ENCODE data around the gene U2AF1L4. TPM values are rescaled to one million over a fixed set of nuclear protein-coding genes. Genes with fewer than 3 reads are reported as not detected.

Gene U2AF1L4
- total RNA-seq, 1 experiment from 2014 or later = 24.6 TPM

- Histone ChIP-seq H3K27me3 (replicated peaks; ENCODE audit: control insufficient read depth, insufficient read depth, low read length) (no peaks in the 10 kb centered on the region), H3K4me3 (ENCODE audit: low read depth, low read length) (no peak overlapping the region), H3K4me1 (no peaks in the 10 kb centered on the region), H3K9me3 (no peaks in the 10 kb centered on the region), H3K36me3 (ENCODE audit: control insufficient read depth, insufficient read depth, low read length) (peaks cover 4% of the 10 kb centered on the region)
- CTCF ChIA-PET = no interaction called here
- H3K4me3 Mint-ChIP-seq (ENCODE audit: unreplicated experiment) = no peak overlapping the region
- no peaks in the 10 kb centered on the region for H3K27me3 Mint-ChIP-seq (ENCODE audit: insufficient read depth, unreplicated experiment)
- intact Hi-C loops (cut with micrococcal nuclease; ENCODE audit: unreplicated experiment) = no loop called here
- POLR2A ChIA-PET = no interaction called here
- DNase-seq = no peak
- TF ChIP-seq CTCF (IDR thresholded peaks at IDR 0.05; ENCODE audit: insufficient read depth in 1 of 2, low read depth in 1 of 2, low read length in 1 of 2, severe bottlenecking in 1 of 2, unreplicated experiment in 1 of 2) = no peak
- no peaks in the 10 kb centered on the region for H3K9me3 Mint-ChIP-seq (ENCODE audit: unreplicated experiment)
- H3K4me1 Mint-ChIP-seq (ENCODE audit: low read depth, unreplicated experiment) = peaks cover 7% of the 10 kb centered on the region
- BruUV-seq (replicated peaks) = no TSS peak
- H3K36me3 Mint-ChIP-seq (ENCODE audit: insufficient read depth, unreplicated experiment) = peaks cover 67% of the 10 kb centered on the region
- no peak overlapping the region for H3K27ac Mint-ChIP-seq (ENCODE audit: unreplicated experiment)
Measured at GRCh38 chr19:35721374-35721773, 23.8 kb downstream of the U2AF1L4 start.

GRCh38 chr19:35720648-35721047, 24.6 kb downstream of the U2AF1L4 start:
- Mint-ChIP-seq H3K36me3 (ENCODE audit: insufficient read depth, unreplicated experiment) (peaks cover 60% of the 10 kb centered on the region), H3K27me3 (ENCODE audit: insufficient read depth, unreplicated experiment) (no peaks in the 10 kb centered on the region), H3K9me3 (ENCODE audit: unreplicated experiment) (no peaks in the 10 kb centered on the region), H3K4me1 (ENCODE audit: low read depth, unreplicated experiment) (peaks cover 7% of the 10 kb centered on the region), H3K27ac (ENCODE audit: unreplicated experiment) (no peak overlapping the region), H3K4me3 (ENCODE audit: unreplicated experiment) (no peak overlapping the region)
- H3K27me3 ChIP-seq (replicated peaks; ENCODE audit: control insufficient read depth, insufficient read depth, low read length) = no peaks in the 10 kb centered on the region
- no peak for TF ChIP-seq CTCF (IDR thresholded peaks at IDR 0.05; ENCODE audit: insufficient read depth in 1 of 2, low read depth in 1 of 2, low read length in 1 of 2, severe bottlenecking in 1 of 2, unreplicated experiment in 1 of 2)
- peaks cover 2% of the 10 kb centered on the region for H3K4me1 ChIP-seq
- ChIA-PET CTCF (no interaction called here), POLR2A (no interaction called here)
- H3K36me3 ChIP-seq (ENCODE audit: control insufficient read depth, insufficient read depth, low read length) = peaks cover 4% of the 10 kb centered on the region
- no peak for DNase-seq
- no peak overlapping the region for H3K4me3 ChIP-seq (ENCODE audit: low read depth, low read length)
- intact Hi-C loops (cut with micrococcal nuclease; ENCODE audit: unreplicated experiment) = no loop called here
- no peaks in the 10 kb centered on the region for H3K9me3 ChIP-seq
- BruUV-seq (replicated peaks) = no TSS peak

GRCh38 chr19:35720163-35720524, 25.1 kb downstream of the U2AF1L4 start:
- H3K4me1 Mint-ChIP-seq (ENCODE audit: low read depth, unreplicated experiment) = peaks cover 8% of the 10 kb centered on the region
- Histone ChIP-seq H3K27me3 (replicated peaks; ENCODE audit: control insufficient read depth, insufficient read depth, low read length) (no peaks in the 10 kb centered on the region), H3K36me3 (ENCODE audit: control insufficient read depth, insufficient read depth, low read length) (peaks cover 4% of the 10 kb centered on the region), H3K9me3 (no peaks in the 10 kb centered on the region), H3K4me1 (peaks cover 7% of the 10 kb centered on the region), H3K4me3 (ENCODE audit: low read depth, low read length) (no peak overlapping the region)
- no peak overlapping the region for H3K27ac Mint-ChIP-seq (ENCODE audit: unreplicated experiment)
- no peak overlapping the region for H3K4me3 Mint-ChIP-seq (ENCODE audit: unreplicated experiment)
- intact Hi-C loops (cut with micrococcal nuclease; ENCODE audit: unreplicated experiment) = no loop called here
- H3K9me3 Mint-ChIP-seq (ENCODE audit: unreplicated experiment) = no peaks in the 10 kb centered on the region
- ChIA-PET POLR2A (no interaction called here), CTCF (no interaction called here)
- BruUV-seq (replicated peaks) = no TSS peak
- TF ChIP-seq CTCF (IDR thresholded peaks at IDR 0.05; ENCODE audit: insufficient read depth in 1 of 2, low read depth in 1 of 2, low read length in 1 of 2, severe bottlenecking in 1 of 2, unreplicated experiment in 1 of 2) = no peak
- no peaks in the 10 kb centered on the region for H3K27me3 Mint-ChIP-seq (ENCODE audit: insufficient read depth, unreplicated experiment)
- peaks cover 55% of the 10 kb centered on the region for H3K36me3 Mint-ChIP-seq (ENCODE audit: insufficient read depth, unreplicated experiment)
- no peak for DNase-seq

Data from Caco-2 (cell line).